Endothelial cell of umbilical vein (primary cell): Measurements from ENCODE around the gene HDAC4. TPM values are rescaled to one million over a fixed set of nuclear protein-coding genes. Genes with fewer than 3 reads are reported as not detected.

Experiments used
- BruUV-seq: library from RNA; stranded (reverse); fragments of 400-500 nt; replicated peaks from 2 replicates; lab custom pipeline; 2021; lab: Mats Ljungman, UMichigan
- CTCF ChIA-PET: fragments of 300-600, 350-600 bp; sonication (Branson Sonifier 250); formaldehyde crosslinking; loops from one replicate; lab custom pipeline; 2021; ENCODE audit warnings: antibody characterized with exemption, inconsistent platforms; lab: Charles Lee
- POLR2A ChIA-PET: fragments of 300-600, 350-600 bp; sonication (Branson Sonifier 250); formaldehyde crosslinking; loops from one replicate; lab custom pipeline; 2021; ENCODE audit warnings: antibody characterized with exemption, inconsistent platforms; lab: Charles Lee
- DNase-seq: peaks from one replicate; pipeline ENCODE4 v3.0.0-alpha.2; 2011; ENCODE audit warnings: low read depth, low spot score
- FAIRE-seq: peaks from 2 replicates; lab custom pipeline; 2011; peaks lifted over from hg19 to GRCh38; lab: Jason Lieb, UNC
- H2AFZ ChIP-seq: 2 replicates; pipeline ENCODE4 v1.6.0; 2012; ENCODE audit warnings: low read depth, low read length, control low read depth, inconsistent platforms
- H3K27ac ChIP-seq: 2 replicates; pipeline ENCODE4 v1.5.1; 2011; ENCODE audit warnings: low read depth, mild to moderate bottlenecking, control low read depth, low read length, moderate library complexity; ENCODE audit not compliant: insufficient read depth
- H3K27me3 ChIP-seq, 2 experiments: 2 replicates each; pipeline versions ENCODE4 v1.6.0 to v1.6.1; 2011; ENCODE audit warnings: low read length in 2 of 2, mixed read lengths in 1 of 2; ENCODE audit not compliant: control insufficient read depth in 2 of 2, insufficient read depth in 2 of 2
- H3K36me3 ChIP-seq, 2 experiments: 2 replicates in 1 of 2; 3 replicates in 1 of 2; pipeline ENCODE4 v1.5.1; 2011; ENCODE audit warnings: low read length in 2 of 2, mild to moderate bottlenecking in 1 of 2, moderate library complexity in 1 of 2; ENCODE audit not compliant: control insufficient read depth in 2 of 2, insufficient read depth in 2 of 2; ENCODE audit errors: extremely low read depth in 1 of 2
- H3K4me1 ChIP-seq: 3 replicates; pipeline ENCODE4 v1.5.1; 2011; ENCODE audit warnings: mild to moderate bottlenecking, low read length; ENCODE audit not compliant: control insufficient read depth, insufficient read depth; ENCODE audit errors: extremely low read depth
- H3K4me2 ChIP-seq: 2 replicates; pipeline ENCODE4 v1.6.1; 2011; ENCODE audit warnings: low read length, control low read depth, mixed read lengths; ENCODE audit not compliant: insufficient read depth
- H3K4me3 ChIP-seq, 3 experiments: fragments of 200-600 bp in 1 of 3; sonication (generic), shearing (Covaris generic) in 1 of 3; replicated peaks in 1 of 3; 2 replicates each; pipeline ENCODE4 v1.5.1; 2011 to 2016; ENCODE audit warnings: control low read depth in 3 of 3, low read length in 3 of 3, mild to moderate bottlenecking in 2 of 3, inconsistent platforms in 1 of 3, low read depth in 1 of 3, moderate library complexity in 1 of 3; ENCODE audit not compliant: insufficient read depth in 1 of 3
- H3K79me2 ChIP-seq: 2 replicates; pipeline ENCODE4 v1.6.0; 2012; ENCODE audit warnings: low read length, inconsistent platforms; ENCODE audit not compliant: control insufficient read depth, insufficient read depth
- H3K9ac ChIP-seq: replicated peaks from 2 replicates; pipeline ENCODE3; 2011; ENCODE audit warnings: low read length, control low read depth; ENCODE audit not compliant: insufficient read depth; ENCODE audit errors: extremely low read depth
- H3K9me1 ChIP-seq: replicated peaks from 3 replicates; pipeline ENCODE4 v1.6.0; 2011; ENCODE audit warnings: mild to moderate bottlenecking, low read length; ENCODE audit not compliant: control insufficient read depth, insufficient read depth; ENCODE audit errors: extremely low read depth
- H3K9me3 ChIP-seq: replicated peaks from 2 replicates; pipeline ENCODE4 v1.5.1; 2012; ENCODE audit warnings: low read length, inconsistent platforms; ENCODE audit not compliant: control insufficient read depth, insufficient read depth
- H4K20me1 ChIP-seq: replicated peaks from 2 replicates; pipeline ENCODE3; 2011; ENCODE audit warnings: mild to moderate bottlenecking, low read length; ENCODE audit not compliant: control insufficient read depth, insufficient read depth; ENCODE audit errors: extremely low read depth
- EZH2 ChIP-seq: IDR thresholded peaks from 2 replicates; pipeline ENCODE4 v1.6.1; 2012; ENCODE audit warnings: borderline replicate concordance, low read depth, mild to moderate bottlenecking, moderate library complexity, low read length, inconsistent platforms; ENCODE audit not compliant: severe bottlenecking
- FOS ChIP-seq: IDR thresholded peaks from 2 replicates; pipeline ENCODE4 v1.6.1; 2011; ENCODE audit warnings: mild to moderate bottlenecking, low read length, moderate library complexity, borderline replicate concordance; ENCODE audit not compliant: insufficient read depth
- JUN ChIP-seq: IDR thresholded peaks from 2 replicates; pipeline ENCODE4 v1.6.1; 2011; ENCODE audit warnings: borderline replicate concordance, low read depth; ENCODE audit not compliant: insufficient read length, insufficient read depth
- POLR2A ChIP-seq: IDR thresholded peaks from 2 replicates; pipeline ENCODE4 v1.6.1; 2012; ENCODE audit warnings: low read depth, mild to moderate bottlenecking, control low read depth, low read length
- POLR2AphosphoS5 ChIP-seq: IDR thresholded peaks from 2 replicates; pipeline ENCODE4 v1.6.1; 2012; ENCODE audit warnings: low read depth, mild to moderate bottlenecking, control low read depth, low read length, moderate library complexity; ENCODE audit not compliant: insufficient read depth
- dilution Hi-C: fragments of 300-500 bp; cut with MboI; formaldehyde crosslinking; loops from one replicate; pipeline ENCODE4 v1.15.0; 2019; ENCODE audit warnings: low sequenced_read_pairs; ENCODE audit not compliant: extremely low pct_ligation_motif_present
- intact Hi-C: fragments of 100-400 bp; cut with micrococcal nuclease; formaldehyde crosslinking; loops from one replicate; pipeline ENCODE4 v1.10.0; 2022
- polyA plus RNA-seq, 4 experiments: library from polyadenylated mRNA; depleted of rRNA in 3 of 4; stranded (reverse) in 3 of 4; unstranded in 1 of 4; fragments of >200 nt; gene quantifications; 2 replicates each; pipeline versions ENCODE4 v1.2.1 to v1.2.3, GENCODE V29; 2011 to 2012; ENCODE audit warnings: missing spikeins in 1 of 4
- total RNA-seq: library from RNA; stranded (reverse); gene quantifications from 2 replicates; pipeline ENCODE4 v1.2.3, GENCODE V29; 2021
- TF ChIP-seq, protein P1 (sequence below): IDR thresholded peaks from 2 replicates; pipeline ENCODE4 v1.6.1; 2011; ENCODE audit not compliant: insufficient read depth, insufficient read length

The HDAC4 gene
- total and polyA plus RNA-seq, 2 donors (not counting 3 experiments of a cell fraction or from before 2014, with no cell fraction given), result 13.4 to 33.0 TPM

DNA sequence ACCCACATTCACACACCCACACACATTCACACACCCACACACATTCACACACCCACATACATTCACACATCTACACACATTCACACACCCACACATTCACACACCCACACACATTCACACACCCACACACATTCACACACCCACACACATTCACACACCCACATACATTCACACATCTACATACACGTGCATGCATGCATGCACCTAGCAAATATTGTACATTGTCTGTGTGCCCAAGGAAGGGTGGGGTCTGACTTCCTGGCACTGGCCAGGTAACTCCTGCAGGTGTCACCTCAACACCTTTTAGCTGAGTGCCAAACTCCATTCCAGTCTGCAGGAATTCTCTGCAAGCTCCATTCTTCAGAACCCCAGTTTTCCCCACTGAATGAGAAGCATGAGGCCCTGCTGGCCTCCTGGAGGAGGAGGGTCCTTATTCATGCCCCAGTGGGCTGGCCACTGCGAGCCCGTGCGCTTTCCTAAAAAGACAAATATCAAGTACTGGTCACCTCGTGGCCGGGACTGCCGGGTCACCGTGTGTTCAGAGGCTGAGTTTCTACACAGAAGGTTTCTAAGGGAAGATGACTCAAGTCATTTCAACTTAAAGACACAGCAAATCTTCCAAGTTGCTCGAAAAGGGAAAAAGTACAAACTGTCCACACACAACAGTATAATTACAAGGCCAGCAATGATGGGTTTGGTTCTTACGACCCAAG, 131.5 kb downstream of the HDAC4 start:
- Histone ChIP-seq H3K9me1 (no peaks in the 10 kb centered on the region), H4K20me1 (no peaks in the 10 kb centered on the region), H3K9ac (no peak overlapping the region), H3K9me3 (no peaks in the 10 kb centered on the region), H3K4me1 (peaks cover 14% of the 10 kb centered on the region), H3K36me3 (no peaks in the 10 kb centered on the region), H3K27ac (no peak overlapping the region), H3K27me3 (no peaks in the 10 kb centered on the region), H3K4me2 (no peak overlapping the region), H3K79me2 (peaks cover 4% of the 10 kb centered on the region), H2AFZ (no peak overlapping the region), H3K4me3 (no peak overlapping the region)
- ChIA-PET POLR2A (interaction anchor here (0.7 kb wide), 1 partner anchor 31 kb away, joined by 6 read pairs; no protein-coding TSS in a partner anchor), CTCF (interaction anchor here (1.2 to 1.6 kb wide), 2 partner anchors 18 to 132 kb away, joined by 3 read pairs; partner anchors contain the start of gene HDAC4)
- TF ChIP-seq POLR2A (no peak), EZH2 (no peak)
- TF ChIP-seq, protein P1, sequence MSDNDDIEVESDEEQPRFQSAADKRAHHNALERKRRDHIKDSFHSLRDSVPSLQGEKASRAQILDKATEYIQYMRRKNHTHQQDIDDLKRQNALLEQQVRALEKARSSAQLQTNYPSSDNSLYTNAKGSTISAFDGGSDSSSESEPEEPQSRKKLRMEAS, result no peak
- no peak for FAIRE-seq
- intact Hi-C loops, result loop anchor here (5.0 kb wide), 3 partner anchors 83 to 133 kb away; partner anchors contain the start of gene HDAC4
- BruUV-seq, result no TSS peak
- dilution Hi-C loops, result no loop called here
- DNase-seq, result no peak

DNA sequence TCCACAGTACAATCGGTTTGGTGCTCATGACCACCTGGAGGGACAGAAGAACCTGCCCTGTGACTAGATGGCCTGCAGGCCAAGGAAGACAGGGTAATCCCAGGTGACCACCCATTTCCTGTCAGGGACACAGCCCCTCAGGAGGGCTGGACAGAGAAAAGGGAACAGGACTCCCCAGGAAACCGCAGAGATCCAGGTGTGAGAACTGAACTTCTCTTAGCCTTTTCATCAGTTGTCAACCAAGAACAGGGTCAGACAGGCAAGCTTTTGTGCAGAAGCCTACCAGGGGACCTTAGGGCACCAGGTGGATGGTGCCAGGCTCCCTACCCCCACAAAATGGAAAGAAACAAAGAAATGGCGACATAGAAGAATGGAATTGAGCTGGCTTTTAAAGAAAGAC, 132.3 kb downstream of the HDAC4 start:
- TF ChIP-seq POLR2AphosphoS5, result no peak
- TF ChIP-seq FOS, result no peak
- TF ChIP-seq JUN, result no peak
- no peak for FAIRE-seq
- Histone ChIP-seq H3K9ac (no peak overlapping the region), H4K20me1 (no peaks in the 10 kb centered on the region), H3K27ac (no peak overlapping the region), H3K9me1 (no peaks in the 10 kb centered on the region), H3K4me3 (no peak overlapping the region), H2AFZ (no peak overlapping the region), H3K4me2 (no peak overlapping the region), H3K79me2 (peaks cover 4% of the 10 kb centered on the region), H3K9me3 (no peaks in the 10 kb centered on the region), H3K27me3 (no peaks in the 10 kb centered on the region), H3K4me1 (peaks cover 14% of the 10 kb centered on the region), H3K36me3 (no peaks in the 10 kb centered on the region)
- dilution Hi-C loops (no loop called here), intact Hi-C loops (loop anchor here (5.0 kb wide), 3 partner anchors 84 to 134 kb away; partner anchors contain the start of gene HDAC4)
- CTCF ChIA-PET, result interaction anchor here (1.2 kb wide), 1 partner anchor 133 kb away, joined by 3 read pairs; the partner anchor contains the start of gene HDAC4
- no peak for DNase-seq
- BruUV-seq, result no TSS peak
- POLR2A ChIA-PET, result interaction anchor here (0.7 kb wide), 1 partner anchor 32 kb away, joined by 6 read pairs; no protein-coding TSS in a partner anchor
